Ovary (tissue), 10 donors: Measurements from ENCODE around the gene PPM1K. TPM values are rescaled to one million over a fixed set of nuclear protein-coding genes. Genes with fewer than 3 reads are reported as not detected.

Experiments
- DNase-seq, 5 donors: peaks; one replicate each; pipeline ENCODE4 v3.0.0-alpha.2; 2019 to 2020
- H3K27ac ChIP-seq, 2 donors: fragments of 200-600 bp; one replicate each; pipeline versions ENCODE4 v1.5.1 to v1.8.0; 2019 to 2022
- H3K27me3 ChIP-seq: fragments of 200-600 bp; one replicate; pipeline ENCODE4 v1.8.0; 2022
- H3K36me3 ChIP-seq: fragments of 200-600 bp; sonication (generic); one replicate; pipeline ENCODE4 v1.5.1; 2019
- H3K4me1 ChIP-seq: one replicate; pipeline ENCODE4 v1.8.1; 2013; ENCODE audit warnings: mild to moderate bottlenecking, moderate library complexity; ENCODE audit not compliant: insufficient read depth
- H3K4me3 ChIP-seq: fragments of 200-600 bp; sonication (generic); one replicate; pipeline ENCODE4 v1.5.1; 2017
- H3K9me3 ChIP-seq, 2 donors: fragments of 200-600 bp in 1 of 2; sonication (generic) in 1 of 2; one replicate each; pipeline versions ENCODE4 v1.5.1 to v1.8.1; 2013 to 2019; ENCODE audit warnings: mild to moderate bottlenecking in 1 of 2, moderate library complexity in 1 of 2
- CTCF ChIP-seq, 3 donors: fragments of 450-650 bp in 2 of 3; fragments of 200-600 bp in 1 of 3; IDR thresholded peaks; one replicate each; pipeline versions ENCODE4 v1.5.1 to v1.8.0; 2016 to 2022; ENCODE audit warnings: antibody characterized with exemption in 3 of 3, mild to moderate bottlenecking in 1 of 3
- EP300 ChIP-seq: sonication (generic); formaldehyde crosslinking; IDR thresholded peaks from one replicate; pipeline ENCODE4 v1.6.1; 2017; ENCODE audit warnings: antibody characterized with exemption
- POLR2A ChIP-seq: fragments of 450-650 bp; IDR thresholded peaks from one replicate; pipeline ENCODE4 v1.6.1; 2017; ENCODE audit warnings: antibody characterized with exemption, mild to moderate bottlenecking, moderate library complexity
- WGBS, 3 donors: extraction: QIAGEN DNeasy Blood & Tissue Kit in 1 of 3; methylation state at CpG; one replicate each; pipeline versions ENCODE4 v1.1.5 to v1.1.7; 2013 to 2017; 5-methylcytosine and 5-hydroxymethylcytosine counted together
- intact Hi-C, 4 donors: fragments of 100-400 bp; cut with DNase I; formaldehyde crosslinking; loops; one replicate each; pipeline versions ENCODE4 v1.11.0 to v1.15.1; 2022 to 2023
- long read RNA-seq, 3 donors: library from polyadenylated mRNA in 2 of 3; unstranded in 2 of 3; transcript quantifications; one replicate each; pipeline ENCODE4 v2.0.0 and lab custom pipeline, GENCODE V29; 2021 to 2026
- polyA plus RNA-seq, 2 donors: library from polyadenylated mRNA; stranded (reverse); fragments of 200-250 nt in 1 of 2; fragments of 350-450 nt in 1 of 2; fragmentation: Illumina TruSeq in 1 of 2; extraction: RNeasy Lipid Tissue Mini Kit (QIAGEN cat#74804) in 1 of 2; gene quantifications; one replicate each; pipeline ENCODE4 v1.2.3, GENCODE V29; 2013 to 2014
- total RNA-seq, 7 donors: library from RNA; depleted of rRNA in 2 of 7; stranded (reverse); fragments of >200 nt in 2 of 7; fragmentation: NEBNext Ultra II Directional in 3 of 7; extraction: Animal tissue kit (Norgen Biotek cat#: 25700) in 3 of 7; gene quantifications; one replicate each; pipeline versions ENCODE4 v1.1.0 to v1.2.4, GENCODE V29; 2016 to 2023
- donor health status: DM: no; HTN: no; CAD: no; lungs with moderate emphysema.
- donor health status: DM: no; HTN: no; CAD: no.
- donor health status: Bipolar disorder and iron deficiency.
- donor health status: DM: yes; HTN: yes; CAD: no.
- donor health status: DM: no; HTN: no; CAD: no.
- donor health status: DM: yes; HTN: yes; CAD: no.

The PPM1K gene
- total RNA-seq (100 to 1,000 TPM in 1 of 7 donors, 10 to 100 TPM in 6; 34.2 to 111 (median 50.5) TPM), polyA plus RNA-seq (10 to 100 TPM; 33.6 to 61.0 TPM)
- long read RNA-seq, donor 1, full-length matches to known transcripts, result 117 of 169 reads
- long read RNA-seq, donor 1, partial matches to known transcripts, result 30 of 169 reads
- long read RNA-seq, donor 1, other reads (novel, unspliced or antisense), result 22 of 169 reads
- long read RNA-seq, donor 2, full-length matches to known transcripts, result 4 of 4 reads
- long read RNA-seq, donor 2, partial matches to known transcripts, result 0 of 4 reads
- long read RNA-seq, donor 2, other reads (novel, unspliced or antisense), result 0 of 4 reads
- long read RNA-seq, donor 3, full-length matches to known transcripts, result 38 of 56 reads
- long read RNA-seq, donor 3, partial matches to known transcripts, result 3 of 56 reads
- long read RNA-seq, donor 3, other reads (novel, unspliced or antisense), result 15 of 56 reads

DNA sequence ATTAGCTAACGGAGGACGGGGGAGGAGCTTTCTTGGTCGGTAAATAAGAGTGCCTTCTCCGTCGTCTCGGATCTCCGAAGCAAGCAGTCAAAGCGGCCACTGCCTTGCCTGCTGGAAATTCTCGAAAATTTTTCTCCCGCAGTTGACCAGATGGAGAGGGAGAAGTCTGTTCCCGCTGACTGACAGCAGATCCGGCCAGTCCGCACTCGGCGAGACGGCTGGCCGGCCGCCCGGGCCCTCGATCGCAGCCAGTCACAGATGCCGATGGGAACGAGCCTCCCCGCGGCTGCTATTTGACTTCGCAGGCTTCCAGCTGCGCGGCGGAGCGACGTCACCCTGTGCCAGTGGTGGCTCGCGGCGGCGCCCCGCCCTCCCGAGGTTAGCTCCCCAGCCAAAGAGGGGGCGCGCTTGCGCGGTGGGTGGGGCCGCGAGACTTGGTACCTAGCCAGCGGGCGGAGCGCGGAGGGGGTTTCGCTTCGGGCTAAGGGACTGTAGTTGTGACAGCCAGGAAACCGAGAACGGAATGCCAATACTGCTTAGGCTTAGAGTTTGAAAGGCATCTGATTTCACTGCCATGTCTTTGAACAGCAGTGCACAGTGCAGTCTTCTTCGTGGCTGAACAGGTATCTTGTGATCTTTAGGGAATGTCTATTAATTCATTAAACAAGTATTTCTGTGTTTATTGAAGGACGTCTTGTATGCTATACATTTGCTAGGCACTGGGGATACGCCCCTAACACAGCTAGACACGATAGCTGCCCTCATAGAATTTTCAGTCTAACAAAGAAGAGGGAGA lies at the start of gene PPM1K:
Gene PPM1K, minus strand, starts transcription at position 123 of the 796 bp plus-strand sequence. CDS start 5,978 bp downstream, outside the sequence.
- TF ChIP-seq EP300 (peak; percentile 63), CTCF (IDR thresholded peaks at IDR 0.05) (peak in 2 of 3 donors; percentile 33 to 38), POLR2A (peak; percentile 92)
- WGBS, 3 donors, result 0% methylated on average over 49 to 55 of the region's 55 CpGs
- Histone ChIP-seq H3K27me3 (no peaks in the 10 kb centered on the region), H3K36me3 (no peaks in the 10 kb centered on the region), H3K27ac (peak within 1 kb of the TSS; percentile 98 to 100), H3K9me3 (no peaks in the 10 kb centered on the region), H3K4me3 (peak within 1 kb of the TSS; percentile 91), H3K4me1 (peaks cover 18% of the 10 kb centered on the region)
- intact Hi-C loops, result loop anchor here in 3 of 4 donors (5.0 to 10.0 kb wide), 3 partner anchors 60 to 173 kb away; partner anchors contain the start of genes HERC5 (in 1 of the 3) and HERC6 (in 1 of the 3)
- DNase-seq, result peak; percentile 100

DNA sequence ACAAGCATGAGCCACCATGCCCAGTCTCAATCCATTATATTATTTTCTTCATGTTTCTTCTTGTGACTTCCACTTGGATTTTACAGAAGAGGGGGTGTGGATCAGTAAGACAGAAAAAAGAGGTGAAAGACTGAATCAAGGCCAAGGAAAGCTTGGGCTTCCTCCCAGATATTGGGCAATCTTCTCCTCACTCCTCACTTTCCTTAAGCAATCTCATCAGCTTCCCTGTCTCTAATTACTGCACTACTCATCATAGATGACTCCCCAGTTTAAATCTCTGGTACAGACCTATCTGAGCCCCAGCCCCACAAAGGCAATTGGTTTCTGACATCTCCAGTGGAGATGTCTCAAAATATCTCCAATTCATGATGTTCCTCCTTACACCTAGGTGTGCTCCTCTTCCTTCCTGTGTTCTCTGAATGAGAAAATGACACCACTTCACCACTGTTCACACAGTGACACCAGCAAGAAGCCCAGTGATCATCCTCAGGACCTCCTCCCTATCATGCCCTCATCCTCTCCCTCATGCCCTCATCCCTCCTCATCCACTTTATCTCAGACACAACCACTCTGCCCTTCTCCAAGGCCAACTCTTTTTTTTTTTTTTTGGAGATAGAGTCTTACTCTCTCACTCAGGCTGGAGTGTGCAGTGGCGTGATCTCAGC lies 49.5 kb upstream of the PPM1K start:
- TF ChIP-seq EP300 (no peak), POLR2A (no peak), CTCF (IDR thresholded peaks at IDR 0.05) (no peak)
- Histone ChIP-seq H3K27me3 (no peaks in the 10 kb centered on the region), H3K4me3 (no peak overlapping the region), H3K36me3 (no peaks in the 10 kb centered on the region), H3K27ac (no peak overlapping the region), H3K9me3 (no peaks in the 10 kb centered on the region), H3K4me1 (peaks cover 2% of the 10 kb centered on the region)
- WGBS, 3 donors, result 87 to 100% (median 92%) methylated on average over 1 of the region's 1 CpG
- intact Hi-C loops, result no loop called here
- DNase-seq, result peak in 2 of 5 donors; percentile 22 to 74

DNA sequence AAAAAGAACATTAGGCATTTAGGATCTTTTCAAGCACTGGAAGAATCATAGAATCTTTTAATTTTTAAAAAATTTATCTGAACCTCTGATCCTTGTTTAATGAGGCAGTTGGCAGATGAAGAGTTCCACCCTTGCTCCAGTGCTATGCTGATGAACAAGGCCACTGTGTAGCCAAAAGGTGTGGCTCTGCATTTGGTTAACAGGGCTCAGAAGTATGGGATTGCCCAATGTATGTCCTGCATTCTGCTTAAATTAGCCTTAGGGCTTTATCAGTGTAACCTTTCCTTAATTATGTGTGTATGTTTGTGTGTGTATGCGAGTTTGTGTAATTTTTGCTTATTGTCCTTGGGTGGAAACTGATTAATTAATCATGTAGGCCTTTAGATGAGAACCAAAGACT lies 43.3 kb upstream of the PPM1K start:
- intact Hi-C loops, result no loop called here
- no peaks in the 10 kb centered on the region for H3K36me3 ChIP-seq
- WGBS, 3 donors, result 72 to 82% (median 82%) methylated on average over 1 of the region's 1 CpG
- no peak overlapping the region for H3K27ac ChIP-seq
- no peaks in the 10 kb centered on the region for H3K27me3 ChIP-seq
- TF ChIP-seq CTCF (IDR thresholded peaks at IDR 0.05) (no peak), POLR2A (no peak), EP300 (no peak)
- H3K4me1 ChIP-seq, result no peaks in the 10 kb centered on the region
- no peaks in the 10 kb centered on the region for H3K9me3 ChIP-seq
- H3K4me3 ChIP-seq, result no peak overlapping the region
- DNase-seq, result no peak

GRCh38 chr4:88320780-88321373 lies 36.5 kb upstream of the PPM1K start:
- TF ChIP-seq CTCF (IDR thresholded peaks at IDR 0.05), result no peak
- no peak for TF ChIP-seq POLR2A
- no peak for TF ChIP-seq EP300
- Histone ChIP-seq H3K27me3 (no peaks in the 10 kb centered on the region), H3K9me3 (no peaks in the 10 kb centered on the region), H3K4me1 (peaks cover 4% of the 10 kb centered on the region), H3K27ac (peak overlapping the region in 1 of 2 donors; percentile 35), H3K4me3 (no peak overlapping the region), H3K36me3 (no peaks in the 10 kb centered on the region)
- intact Hi-C loops, result no loop called here
- 20 to 32% (median 23%) methylated on average over 5 of the region's 5 CpGs for WGBS, 3 donors
- no peak for DNase-seq
